HUDEP-2 (cell line): ENCODE measurements around the gene PGM5.
"Not testable (repeated sequence)": the region's sequence is repeated elsewhere in the genome, so short reads cannot be mapped to it uniquely, and the experiment has no call there.

Experiments used
- DNase-seq, 76 experiments: peaks; one replicate each; lab custom pipeline; 2025; ENCODE audit not compliant: unreplicated experiment in 76 of 76; lab: John Stamatoyannopoulos, UW

PGM5 gene

GRCh38 chr9:68375789-68376188 is 19.4 kb downstream of the PGM5 start:
- not testable (repeated sequence) for DNase-seq

GRCh38 chr9:68377723-68378122 is 21.3 kb downstream of the PGM5 start:
- not testable (repeated sequence) for DNase-seq

GRCh38 chr9:68383894-68384293 is 27.5 kb downstream of the PGM5 start:
- DNase-seq = not testable (repeated sequence)

- DNase-seq = not testable (repeated sequence)
Measured at GRCh38 chr9:68389558-68389957, 33.1 kb downstream of the PGM5 start.

GRCh38 chr9:68390737-68391136 is 34.3 kb downstream of the PGM5 start:
- not testable (repeated sequence) for DNase-seq

- DNase-seq = not testable (repeated sequence)
Measured at GRCh38 chr9:68396411-68397094, 40.1 kb downstream of the PGM5 start.

- not testable (repeated sequence) for DNase-seq
Measured at GRCh38 chr9:68397095-68397423, 40.6 kb downstream of the PGM5 start.

GRCh38 chr9:68397796-68398195 is 41.4 kb downstream of the PGM5 start:
- not testable (repeated sequence) for DNase-seq

- DNase-seq = not testable (repeated sequence)
Measured at GRCh38 chr9:68398324-68398723, 41.9 kb downstream of the PGM5 start.

- DNase-seq = not testable (repeated sequence)
Measured at GRCh38 chr9:68404421-68405185, 48.2 kb downstream of the PGM5 start.

- DNase-seq = not testable (repeated sequence)
Measured at GRCh38 chr9:68411865-68412264, 55.5 kb downstream of the PGM5 start.

- not testable (repeated sequence) for DNase-seq
Measured at GRCh38 chr9:68412754-68413153, 56.3 kb downstream of the PGM5 start.

- not testable (repeated sequence) for DNase-seq
Measured at GRCh38 chr9:68415065-68415464, 58.7 kb downstream of the PGM5 start.

GRCh38 chr9:68416936-68417564 is 60.6 kb downstream of the PGM5 start:
- DNase-seq = peak in 12 of 76 experiments; percentile 0 to 32 (median 18)

- DNase-seq = no peak
Measured at GRCh38 chr9:68417762-68418161, 61.4 kb downstream of the PGM5 start.

- no peak for DNase-seq
Measured at GRCh38 chr9:68418259-68418845, 61.9 kb downstream of the PGM5 start.

- no peak for DNase-seq
Measured at GRCh38 chr9:68419901-68420300, 63.5 kb downstream of the PGM5 start.

- no peak for DNase-seq
Measured at GRCh38 chr9:68426755-68427154, 70.3 kb downstream of the PGM5 start.

- no peak for DNase-seq
Measured at GRCh38 chr9:68427216-68427977, 71.0 kb downstream of the PGM5 start.

GRCh38 chr9:68428481-68428880 is 72.1 kb downstream of the PGM5 start:
- no peak for DNase-seq

GRCh38 chr9:68429631-68430030 is 73.2 kb downstream of the PGM5 start:
- DNase-seq = no peak
